IMR-90 (cell line): ENCODE results near the gene TPSD1. TPM values are rescaled to one million over a fixed set of nuclear protein-coding genes. Genes with fewer than 3 reads are reported as not detected.
A peak's percentile ranks its signal among the peaks of the same experiment; 100 is the strongest.

Source experiments
- ATAC-seq: fragments of 200-7000 bp; cut with Tn5 transposase; 2 replicates; pipeline ENCODE4 v1.9.1; 2020; ENCODE audit warnings: low read depth, mild to moderate bottlenecking, moderate library complexity
- BruUV-seq: library from RNA; stranded (reverse); fragments of 400-500 nt; replicated peaks from 2 replicates; lab custom pipeline; 2021; lab: Mats Ljungman, UMichigan
- CTCF ChIA-PET: fragments of 300-600 bp; formaldehyde crosslinking; extraction: SDS; loops from one replicate; lab custom pipeline; 2021; ENCODE audit warnings: antibody characterized with exemption; lab: Yijun Ruan, JAX
- POLR2A ChIA-PET: fragments of 300-600 bp; sonication (Branson Sonifier 250); formaldehyde crosslinking; loops from one replicate; lab custom pipeline; 2022; ENCODE audit warnings: antibody characterized with exemption; ENCODE audit not compliant: unreplicated experiment; lab: Charles Lee
- DNase-seq: peaks from one replicate; pipeline ENCODE4 v3.0.0; 2013
- H2AFZ ChIP-seq: replicated peaks from 2 replicates; pipeline ENCODE3; 2013; ENCODE audit warnings: low read length, mild to moderate bottlenecking; ENCODE audit not compliant: poor library complexity
- H2AK5ac ChIP-seq: 2 replicates; pipeline ENCODE4 v1.6.1; 2013; ENCODE audit warnings: low read depth, low read length, inconsistent platforms
- H2AK9ac ChIP-seq: replicated peaks from 2 replicates; pipeline ENCODE3; 2013; ENCODE audit warnings: mild to moderate bottlenecking, low read depth, low read length, moderate library complexity; ENCODE audit not compliant: poor library complexity
- H2BK120ac ChIP-seq: 2 replicates; pipeline ENCODE4 v1.6.1; 2013; ENCODE audit warnings: low read depth, low read length, inconsistent platforms
- H2BK15ac ChIP-seq: 3 replicates; pipeline ENCODE4 v1.6.1; 2013; ENCODE audit warnings: low read depth, low read length, inconsistent platforms
- H2BK20ac ChIP-seq: 2 replicates; pipeline ENCODE4 v1.6.1; 2013; ENCODE audit warnings: low read depth, mild to moderate bottlenecking, inconsistent platforms, low read length, moderate library complexity
- H2BK5ac ChIP-seq: 2 replicates; pipeline ENCODE4 v1.6.1; 2013; ENCODE audit warnings: mild to moderate bottlenecking, low read depth, low read length, inconsistent platforms; ENCODE audit not compliant: poor library complexity, severe bottlenecking
- H3K14ac ChIP-seq: replicated peaks from 2 replicates; pipeline ENCODE4 v1.6.1; 2013; ENCODE audit warnings: low read depth, low read length, inconsistent platforms
- H3K18ac ChIP-seq: 2 replicates; pipeline ENCODE4 v1.6.1; 2013; ENCODE audit warnings: low read depth, low read length, control low read depth
- H3K23ac ChIP-seq: 2 replicates; pipeline ENCODE4 v1.6.1; 2013; ENCODE audit warnings: low read depth, low read length, inconsistent platforms
- H3K27ac ChIP-seq: 2 replicates; pipeline ENCODE4 v1.5.1; 2013; ENCODE audit warnings: mild to moderate bottlenecking, control low read depth, low read length; ENCODE audit not compliant: insufficient read depth
- H3K27me3 ChIP-seq: 2 replicates; pipeline ENCODE4 v1.6.1; 2013; ENCODE audit warnings: low read length; ENCODE audit not compliant: control insufficient read depth, insufficient read depth
- H3K36me3 ChIP-seq: 2 replicates; pipeline ENCODE4 v1.6.1; 2013; ENCODE audit warnings: low read length, mixed read lengths; ENCODE audit not compliant: control insufficient read depth, insufficient read depth
- H3K4ac ChIP-seq: 2 replicates; pipeline ENCODE4 v1.6.1; 2013; ENCODE audit warnings: low read depth, low read length, inconsistent platforms
- H3K4me1 ChIP-seq: 2 replicates; pipeline ENCODE4 v1.6.1; 2013; ENCODE audit warnings: low read length, mixed read lengths; ENCODE audit not compliant: control insufficient read depth, insufficient read depth
- H3K4me2 ChIP-seq: 2 replicates; pipeline ENCODE4 v1.6.1; 2013; ENCODE audit warnings: low read depth, mild to moderate bottlenecking, control low read depth, low read length, moderate library complexity
- H3K4me3 ChIP-seq: 2 replicates; pipeline ENCODE4 v1.5.1; 2013; ENCODE audit warnings: low read depth, mild to moderate bottlenecking, control low read depth, low read length, moderate library complexity; ENCODE audit not compliant: insufficient read depth
- H3K56ac ChIP-seq: 2 replicates; pipeline ENCODE4 v1.6.1; 2013; ENCODE audit warnings: low read length, inconsistent platforms; ENCODE audit not compliant: insufficient read depth; ENCODE audit errors: extremely low read depth
- H3K79me1 ChIP-seq, 2 experiments: 2 replicates each; pipeline ENCODE4 v1.6.1; 2013; ENCODE audit warnings: low read length in 2 of 2, inconsistent platforms in 1 of 2, low read depth in 1 of 2
- H3K9ac ChIP-seq: 2 replicates; pipeline ENCODE4 v1.6.1; 2013; ENCODE audit warnings: low read depth, low read length, control low read depth
- H3K9me1 ChIP-seq: 2 replicates; pipeline ENCODE4 v1.6.1; 2013; ENCODE audit warnings: low read length, inconsistent platforms; ENCODE audit not compliant: insufficient read depth
- H3K9me3 ChIP-seq: 2 replicates; pipeline ENCODE4 v1.6.1; 2013; ENCODE audit warnings: low read length; ENCODE audit not compliant: control insufficient read depth, insufficient read depth
- H4K20me1 ChIP-seq: 2 replicates; pipeline ENCODE4 v1.6.1; 2013; ENCODE audit warnings: low read length, inconsistent platforms; ENCODE audit not compliant: insufficient read depth
- H4K5ac ChIP-seq: 2 replicates; pipeline ENCODE4 v1.6.1; 2013; ENCODE audit warnings: mild to moderate bottlenecking, low read depth, low read length, control low read depth
- H4K8ac ChIP-seq, 2 experiments: 2 replicates each; pipeline ENCODE4 v1.6.1; 2013; ENCODE audit warnings: low read depth in 2 of 2, low read length in 2 of 2, control low read depth in 1 of 2, inconsistent platforms in 1 of 2
- H4K91ac ChIP-seq: 2 replicates; pipeline ENCODE4 v1.6.1; 2013; ENCODE audit warnings: low read depth, low read length, inconsistent platforms; ENCODE audit not compliant: insufficient read depth
- CHD1 ChIP-seq: IDR thresholded peaks from 2 replicates; pipeline ENCODE4 v1.6.1; 2012; ENCODE audit warnings: low read depth, low read length, improper control_type of control experiment
- MAFK ChIP-seq: IDR thresholded peaks from 2 replicates; pipeline ENCODE4 v1.6.1; 2012; ENCODE audit warnings: low read depth, low read length, improper control_type of control experiment
- MAZ ChIP-seq: IDR thresholded peaks from 2 replicates; pipeline ENCODE4 v1.6.1; 2012; ENCODE audit warnings: low read depth, mild to moderate bottlenecking, low read length, improper control_type of control experiment, moderate library complexity, borderline replicate concordance
- MXI1 ChIP-seq: IDR thresholded peaks from 2 replicates; pipeline ENCODE4 v1.6.1; 2012; ENCODE audit warnings: low read depth, mild to moderate bottlenecking, low read length, moderate library complexity, borderline replicate concordance
- NFE2L2 ChIP-seq: fragments of 150-350 bp; IDR thresholded peaks from 2 replicates; pipeline ENCODE4 v1.6.1; 2016; ENCODE audit warnings: low read depth, mild to moderate bottlenecking, low read length
- RAD21 ChIP-seq: IDR thresholded peaks from 2 replicates; pipeline ENCODE4 v1.6.1; 2012; ENCODE audit warnings: low read length, improper control_type of control experiment
- RFX5 ChIP-seq: IDR thresholded peaks from 2 replicates; pipeline ENCODE4 v1.8.0; 2012; ENCODE audit warnings: low read depth, mild to moderate bottlenecking, low read length, moderate library complexity
- WGBS, 2 experiments: methylation state at CpG; one replicate each; pipeline versions ENCODE4 v1.1.5 to v1.1.7; 2013; ENCODE audit warnings: missing lambda C conversion rate in 2 of 2; ENCODE audit not compliant: insufficient read length in 1 of 2; ENCODE audit errors: extremely low coverage in 2 of 2; 5-methylcytosine and 5-hydroxymethylcytosine counted together
- dilution Hi-C: fragments of 300-500 bp; cut with HindIII; formaldehyde crosslinking; loops from one replicate; pipeline ENCODE4 v1.14.3; 2018; ENCODE audit warnings: low sequenced_read_pairs; ENCODE audit not compliant: unreplicated experiment
- in situ Hi-C: fragments of 300-500 bp; cut with MboI; formaldehyde crosslinking; loops from 3 replicates; pipeline ENCODE4 v1.14.3; 2019; ENCODE audit warnings: low sequenced_read_pairs, inconsistent platforms, mixed read lengths
- intact Hi-C: fragments of 100-400 bp; cut with micrococcal nuclease; formaldehyde crosslinking; loops from 2 replicates; pipeline ENCODE4 v1.10.0; 2022
- polyA plus RNA-seq, 3 experiments: library from polyadenylated mRNA; depleted of rRNA; stranded (reverse); fragments of >200 nt; gene quantifications; 2 replicates each; pipeline ENCODE4 v1.2.3, GENCODE V29; 2012; ENCODE audit warnings: low replicate concordance in 1 of 3
- total RNA-seq: library from RNA; depleted of rRNA; stranded (reverse); fragments of >200 nt; gene quantifications from 2 replicates; pipeline ENCODE4 v1.2.3, GENCODE V29; 2012
- TF ChIP-seq, protein P1 (sequence below): conservative IDR thresholded peaks from 2 replicates; pipeline ENCODE4 v1.5.1; 2012; ENCODE audit warnings: mild to moderate bottlenecking, low read depth, low read length, improper control_type of control experiment
- TF ChIP-seq, protein P2 (sequence below): fragments of 150-350 bp; IDR thresholded peaks from 2 replicates; pipeline ENCODE4 v1.6.1; 2017; ENCODE audit warnings: mild to moderate bottlenecking, antibody characterized with exemption, low read length, low read depth

TPSD1 gene
- total and polyA plus RNA-seq, 2 of the 4 experiments (the other 2 are of a cell fraction), result not detected

DNA sequence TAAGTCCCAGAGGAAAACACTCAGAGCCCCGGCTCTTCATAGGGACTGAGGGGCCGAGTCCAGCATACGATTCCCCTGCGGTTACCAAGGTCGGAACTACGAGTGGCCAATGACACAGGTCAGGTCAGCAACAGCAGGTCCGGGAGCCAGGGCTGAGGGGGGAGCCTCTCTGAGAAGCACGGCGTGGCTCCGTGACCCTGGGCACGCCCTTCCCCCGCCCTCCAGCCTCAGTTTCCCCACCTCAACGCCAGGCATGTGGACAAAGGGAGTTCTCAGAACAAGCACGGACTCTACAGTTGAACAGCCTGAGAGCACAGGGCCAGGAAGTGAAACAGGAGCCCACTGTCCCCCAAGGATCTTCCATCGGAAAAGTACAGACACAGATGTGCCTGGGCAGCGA is 25.6 kb downstream of the TPSD1 start:
- no peak overlapping the region for H3K9ac ChIP-seq
- H3K79me1 ChIP-seq, result no peaks in the 10 kb centered on the region
- no peak overlapping the region for H3K27ac ChIP-seq
- H2AFZ ChIP-seq, result no peak overlapping the region
- ATAC-seq (no peak), DNase-seq (no peak)
- no peak overlapping the region for H3K18ac ChIP-seq
- H3K4me2 ChIP-seq, result no peak overlapping the region
- intact Hi-C loops, result no loop called here
- peak overlapping the region; percentile 78 for H2AK9ac ChIP-seq
- no peak overlapping the region for H3K4me3 ChIP-seq
- ChIA-PET POLR2A (no interaction called here), CTCF (no interaction called here)
- no peak overlapping the region for H2BK20ac ChIP-seq
- no peak overlapping the region for H2BK15ac ChIP-seq
- no peak overlapping the region for H4K5ac ChIP-seq
- no peak overlapping the region for H3K56ac ChIP-seq
- no peaks in the 10 kb centered on the region for H4K20me1 ChIP-seq
- H4K8ac ChIP-seq, result no peak overlapping the region
- no peaks in the 10 kb centered on the region for H3K4me1 ChIP-seq
- in situ Hi-C loops, result no loop called here
- 63% methylated on average over 4 of the region's 16 CpGs; no CpG with 5 or more reads in 1 of the 2 experiments for WGBS, 2 experiments
- no peak overlapping the region for H2BK5ac ChIP-seq
- no TSS peak for BruUV-seq
- no peak overlapping the region for H3K23ac ChIP-seq
- H4K91ac ChIP-seq, result no peak overlapping the region
- H2BK120ac ChIP-seq, result no peak overlapping the region
- dilution Hi-C loops, result no loop called here
- H3K4ac ChIP-seq, result no peak overlapping the region
- no peak overlapping the region for H3K14ac ChIP-seq
- no peaks in the 10 kb centered on the region for H3K9me3 ChIP-seq
- no peak for TF ChIP-seq MXI1
- no peak for TF ChIP-seq MAFK
- TF ChIP-seq RAD21, result no peak
- TF ChIP-seq, protein P1, sequence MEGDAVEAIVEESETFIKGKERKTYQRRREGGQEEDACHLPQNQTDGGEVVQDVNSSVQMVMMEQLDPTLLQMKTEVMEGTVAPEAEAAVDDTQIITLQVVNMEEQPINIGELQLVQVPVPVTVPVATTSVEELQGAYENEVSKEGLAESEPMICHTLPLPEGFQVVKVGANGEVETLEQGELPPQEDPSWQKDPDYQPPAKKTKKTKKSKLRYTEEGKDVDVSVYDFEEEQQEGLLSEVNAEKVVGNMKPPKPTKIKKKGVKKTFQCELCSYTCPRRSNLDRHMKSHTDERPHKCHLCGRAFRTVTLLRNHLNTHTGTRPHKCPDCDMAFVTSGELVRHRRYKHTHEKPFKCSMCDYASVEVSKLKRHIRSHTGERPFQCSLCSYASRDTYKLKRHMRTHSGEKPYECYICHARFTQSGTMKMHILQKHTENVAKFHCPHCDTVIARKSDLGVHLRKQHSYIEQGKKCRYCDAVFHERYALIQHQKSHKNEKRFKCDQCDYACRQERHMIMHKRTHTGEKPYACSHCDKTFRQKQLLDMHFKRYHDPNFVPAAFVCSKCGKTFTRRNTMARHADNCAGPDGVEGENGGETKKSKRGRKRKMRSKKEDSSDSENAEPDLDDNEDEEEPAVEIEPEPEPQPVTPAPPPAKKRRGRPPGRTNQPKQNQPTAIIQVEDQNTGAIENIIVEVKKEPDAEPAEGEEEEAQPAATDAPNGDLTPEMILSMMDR, result no peak
- no peak for TF ChIP-seq MAZ
- no peak for TF ChIP-seq RFX5
- no peak for TF ChIP-seq CHD1
- TF ChIP-seq, protein P2, sequence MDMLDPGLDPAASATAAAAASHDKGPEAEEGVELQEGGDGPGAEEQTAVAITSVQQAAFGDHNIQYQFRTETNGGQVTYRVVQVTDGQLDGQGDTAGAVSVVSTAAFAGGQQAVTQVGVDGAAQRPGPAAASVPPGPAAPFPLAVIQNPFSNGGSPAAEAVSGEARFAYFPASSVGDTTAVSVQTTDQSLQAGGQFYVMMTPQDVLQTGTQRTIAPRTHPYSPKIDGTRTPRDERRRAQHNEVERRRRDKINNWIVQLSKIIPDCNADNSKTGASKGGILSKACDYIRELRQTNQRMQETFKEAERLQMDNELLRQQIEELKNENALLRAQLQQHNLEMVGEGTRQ, result no peak
- TF ChIP-seq NFE2L2, result no peak
- no peaks in the 10 kb centered on the region for H3K36me3 ChIP-seq
- peaks cover 72% of the 10 kb centered on the region for H3K27me3 ChIP-seq
- H2AK5ac ChIP-seq, result no peak overlapping the region
- no peaks in the 10 kb centered on the region for H3K9me1 ChIP-seq
